UCSD-AML1 (cell line): Measurements from ENCODE around the gene S100A3.
"Not testable (repeated sequence)": the region's sequence is repeated elsewhere in the genome, so short reads cannot be mapped to it uniquely, and the experiment has no call there.

Experiments used
- DNase-seq: peaks from one replicate; lab custom pipeline; 2025; ENCODE audit not compliant: unreplicated experiment; lab: John Stamatoyannopoulos, UW

The S100A3 gene

DNA sequence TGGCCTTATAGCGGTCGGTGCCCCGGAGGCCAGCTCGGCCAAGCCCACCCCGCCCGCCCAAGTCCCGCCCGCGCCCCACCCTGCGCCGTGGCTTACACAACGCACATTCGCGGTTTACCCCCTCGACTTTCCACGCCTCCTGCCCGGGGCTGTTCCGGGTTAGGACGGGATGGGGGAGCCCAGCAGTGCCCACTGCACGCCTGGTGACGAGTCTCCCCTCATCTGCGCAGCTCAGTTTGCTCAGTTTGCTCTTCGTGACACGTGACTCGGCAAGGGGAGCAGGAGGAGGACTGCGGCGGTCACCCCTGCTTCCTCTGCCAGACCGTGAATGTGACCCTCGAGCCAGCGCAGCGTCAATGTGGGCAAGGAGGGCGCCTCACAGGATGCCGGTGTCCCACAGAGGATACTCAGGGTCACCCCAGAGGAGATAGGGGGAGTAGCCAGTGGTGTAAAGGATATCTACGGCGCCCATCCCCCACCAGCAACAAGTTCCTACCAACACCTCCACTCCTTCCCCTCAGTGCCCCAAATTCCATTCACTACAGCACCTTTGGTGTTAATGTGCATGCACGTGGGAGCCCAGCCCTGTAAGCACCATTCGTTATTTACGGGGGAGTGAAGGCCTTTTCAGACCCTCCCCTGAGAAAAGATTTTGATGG is 12.9 kb downstream of the S100A3 start:
- no peak for DNase-seq

DNA sequence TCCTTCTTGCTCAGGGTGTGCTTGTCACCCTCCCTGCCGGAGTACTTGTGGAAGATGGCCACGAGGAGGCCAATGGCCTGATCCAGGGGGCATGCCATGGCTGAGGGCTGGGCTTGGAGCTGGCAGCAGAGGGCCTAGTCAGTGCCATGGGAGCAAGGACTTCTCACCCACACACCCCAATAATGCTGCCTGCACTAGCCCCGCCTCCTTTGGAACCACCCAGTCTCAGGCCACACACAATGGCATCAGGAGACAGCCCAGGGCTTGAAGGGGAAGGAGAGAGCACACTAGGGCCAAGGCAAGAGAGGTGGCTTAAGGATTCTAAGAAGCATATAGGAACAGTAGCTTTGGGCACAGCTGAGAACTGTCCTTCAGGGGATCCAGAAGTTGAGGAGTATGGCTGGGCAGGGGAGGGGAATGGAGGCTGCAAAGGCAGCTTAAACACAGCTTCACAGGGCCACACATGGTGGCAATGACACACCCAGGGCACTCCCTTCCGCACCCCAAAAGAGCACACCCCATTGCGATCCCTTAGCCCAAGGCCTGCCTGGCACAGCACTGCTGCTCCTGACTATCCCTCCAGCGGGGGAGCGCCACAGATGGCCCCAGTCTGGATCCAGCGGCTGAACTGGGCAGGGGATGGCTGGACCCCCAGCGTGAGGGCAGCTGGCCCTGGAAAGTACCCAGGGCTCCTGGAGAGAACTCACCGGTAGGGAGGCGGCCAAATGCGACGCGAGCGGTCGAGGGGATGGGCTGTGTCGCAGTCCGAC is 13.6 kb downstream of the S100A3 start, which contains the start of gene S100A6:
Gene S100A6 (minus strand): TSS at position 750 of the 770 bp plus-strand sequence. CDS start 652 bp downstream, at position 98.
- no peak for DNase-seq

DNA sequence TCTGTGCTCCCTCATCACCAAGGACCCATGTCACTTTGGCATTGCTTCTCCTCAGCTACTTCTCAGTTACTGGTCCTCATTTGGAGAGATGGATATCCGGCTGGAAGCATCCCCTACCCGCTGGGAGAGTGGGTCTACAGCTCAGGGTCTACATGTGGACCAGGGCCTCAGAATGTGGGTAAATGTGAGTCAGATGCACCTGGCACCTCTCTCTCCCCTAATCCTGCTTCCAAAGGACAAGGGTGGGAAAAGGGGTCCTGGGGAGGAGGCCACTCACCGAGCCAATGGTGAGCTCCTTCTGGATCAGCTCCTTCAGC is 14.2 kb downstream of the S100A3 start:
- no peak for DNase-seq

DNA sequence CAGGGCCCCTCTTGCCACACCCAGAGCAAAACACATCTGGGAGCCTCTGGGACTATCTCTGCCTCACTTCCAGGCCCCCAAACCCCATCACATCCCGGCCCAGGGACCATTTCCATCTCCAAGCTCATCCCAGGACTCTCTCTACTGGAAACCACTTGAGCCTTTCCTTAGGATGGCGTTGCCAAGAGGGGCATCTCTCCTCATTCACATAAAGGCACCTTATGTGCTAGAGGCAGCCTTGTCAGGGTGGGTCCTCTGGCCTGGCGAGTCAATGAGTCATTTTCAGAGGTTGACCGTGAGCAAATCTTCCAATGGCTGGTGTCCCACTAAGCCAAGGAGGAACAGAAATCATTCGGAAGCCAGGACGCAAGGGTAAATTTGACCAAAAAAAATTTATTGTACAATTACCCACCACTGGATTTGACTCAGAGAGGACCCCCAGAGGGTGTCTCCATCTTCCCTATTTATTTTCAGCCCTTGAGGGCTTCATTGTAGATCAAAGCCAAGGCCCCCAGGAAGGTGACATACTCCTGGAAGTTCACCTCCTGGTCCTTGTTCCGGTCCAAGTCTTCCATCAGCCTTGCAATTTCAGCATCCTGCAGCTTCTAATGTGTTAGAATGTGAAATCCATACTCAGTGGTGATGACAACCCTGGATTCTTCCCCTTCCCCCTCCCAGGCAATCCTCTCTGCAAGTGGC is 14.7 kb downstream of the S100A3 start:
- no peak for DNase-seq

DNA sequence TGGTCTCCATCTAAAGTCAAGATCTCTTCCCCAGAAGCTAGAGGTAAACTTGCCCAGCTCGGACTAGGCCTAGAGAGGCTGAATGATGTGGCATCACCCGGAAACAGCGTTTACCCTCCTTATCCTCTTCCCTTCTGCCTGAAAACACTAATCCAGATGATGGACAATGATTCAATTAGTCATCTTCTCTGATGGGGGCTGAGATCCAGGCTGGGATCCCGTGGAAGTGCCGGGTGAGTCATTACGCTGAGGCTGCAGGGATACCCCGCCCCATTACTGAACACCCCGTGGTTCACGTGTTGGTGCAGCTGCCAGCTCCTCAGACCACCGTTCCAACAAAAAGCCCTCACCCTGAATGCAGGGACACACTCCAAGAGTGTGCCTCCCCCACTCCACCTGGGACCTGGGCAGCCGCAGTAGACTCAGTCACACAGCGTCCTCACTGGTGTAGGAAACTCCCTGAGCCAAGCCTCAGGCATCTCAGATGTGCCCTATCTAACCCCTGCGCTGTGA is 15.3 kb downstream of the S100A3 start:
- no peak for DNase-seq

DNA sequence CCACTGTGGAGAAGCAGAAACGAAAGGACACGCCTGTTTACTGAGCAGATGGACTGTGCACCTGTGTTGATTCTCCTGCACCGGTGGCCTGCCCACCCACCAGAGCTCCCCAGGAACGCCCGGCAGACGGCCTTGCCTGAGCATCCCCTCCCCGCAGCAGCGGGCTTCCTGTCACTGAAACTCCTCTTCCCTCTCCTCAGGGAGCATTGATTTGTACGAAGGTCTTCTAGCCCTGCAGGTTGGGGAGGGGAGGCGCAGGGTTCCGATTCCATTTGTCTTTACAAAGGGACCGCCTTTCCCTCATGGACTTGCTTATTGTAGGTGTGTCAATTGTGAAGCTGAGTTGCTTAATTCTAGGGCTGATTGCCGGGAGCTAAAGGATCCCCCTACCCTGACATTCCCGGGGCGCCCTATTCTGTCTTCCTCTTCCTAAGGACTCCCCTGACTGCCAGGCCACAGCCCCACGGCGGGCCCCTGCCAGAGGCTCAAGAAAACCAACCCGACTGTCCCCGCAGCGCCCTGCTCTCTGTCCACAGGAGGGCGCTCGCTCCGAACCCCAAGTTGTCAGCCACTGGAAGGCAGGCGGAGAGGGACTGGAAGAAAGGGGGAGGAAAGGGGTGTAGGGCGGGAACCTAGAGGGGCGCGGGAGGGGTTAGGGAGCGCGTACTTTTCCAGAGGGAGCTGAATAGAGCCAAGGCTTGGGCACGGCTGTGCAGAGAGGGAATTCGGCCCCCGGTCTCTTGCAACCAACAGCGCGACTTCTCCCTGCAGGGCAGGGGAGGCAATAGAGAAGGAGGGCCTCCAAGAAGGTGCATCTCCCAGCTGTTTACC is 16.1 kb downstream of the S100A3 start:
- DNase-seq = peak; percentile 85

DNA sequence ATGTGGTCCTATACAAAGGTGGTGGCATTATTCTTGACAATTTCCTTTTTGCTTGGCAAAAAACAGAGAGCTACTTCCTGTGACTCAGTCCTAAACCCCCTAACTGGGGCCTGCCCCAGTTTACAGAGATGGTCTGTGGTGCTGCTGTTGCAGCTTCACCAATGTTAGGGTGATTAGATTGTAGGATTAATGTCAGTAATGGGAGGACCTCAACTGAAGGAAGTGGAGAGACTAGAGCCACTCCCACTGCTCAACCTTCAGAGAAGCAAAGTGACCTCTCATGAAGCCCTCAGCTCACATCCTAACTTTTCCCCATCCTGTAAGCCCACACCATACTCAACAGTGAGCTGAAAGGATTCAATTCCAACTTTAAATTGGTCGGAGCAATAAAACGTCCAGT is 16.9 kb downstream of the S100A3 start:
- no peak for DNase-seq

DNA sequence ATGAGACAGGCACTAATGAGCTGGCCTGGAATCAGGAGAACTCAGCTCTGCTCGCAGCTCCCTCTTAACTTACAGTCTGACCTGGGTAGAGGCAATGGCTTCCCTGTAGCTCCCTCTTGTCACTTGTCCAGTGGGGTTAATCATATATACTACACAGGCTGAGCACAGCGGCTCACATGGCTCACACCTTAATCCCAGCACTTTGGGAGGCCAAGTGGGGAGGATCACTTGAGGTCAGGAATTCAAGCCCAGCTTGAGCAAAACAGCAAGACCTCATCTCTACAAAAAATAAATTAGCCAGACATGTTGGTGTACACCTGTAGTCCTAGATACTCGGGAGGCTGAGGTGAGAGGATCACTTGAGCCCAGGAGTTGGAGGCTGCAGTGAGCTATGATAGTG is 17.4 kb downstream of the S100A3 start:
- DNase-seq = no peak

DNA sequence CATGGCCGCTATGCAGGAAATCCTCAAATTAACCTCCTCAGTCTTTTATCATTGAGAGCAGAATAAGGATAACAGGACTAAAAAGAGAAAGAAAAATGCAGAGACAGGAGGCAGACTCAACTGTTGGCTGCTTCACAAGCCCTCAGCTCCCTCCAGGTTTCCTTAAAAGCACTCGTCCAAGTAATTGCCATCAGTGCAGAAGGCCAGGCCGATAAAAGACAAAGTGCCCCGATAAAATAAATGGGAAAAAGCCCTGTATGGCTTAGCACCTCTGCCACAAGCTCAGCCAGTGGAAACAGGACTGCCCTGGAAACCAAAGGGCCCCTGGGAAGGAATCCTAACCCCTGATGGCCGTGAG is 21.4 kb downstream of the S100A3 start:
- no peak for DNase-seq

DNA sequence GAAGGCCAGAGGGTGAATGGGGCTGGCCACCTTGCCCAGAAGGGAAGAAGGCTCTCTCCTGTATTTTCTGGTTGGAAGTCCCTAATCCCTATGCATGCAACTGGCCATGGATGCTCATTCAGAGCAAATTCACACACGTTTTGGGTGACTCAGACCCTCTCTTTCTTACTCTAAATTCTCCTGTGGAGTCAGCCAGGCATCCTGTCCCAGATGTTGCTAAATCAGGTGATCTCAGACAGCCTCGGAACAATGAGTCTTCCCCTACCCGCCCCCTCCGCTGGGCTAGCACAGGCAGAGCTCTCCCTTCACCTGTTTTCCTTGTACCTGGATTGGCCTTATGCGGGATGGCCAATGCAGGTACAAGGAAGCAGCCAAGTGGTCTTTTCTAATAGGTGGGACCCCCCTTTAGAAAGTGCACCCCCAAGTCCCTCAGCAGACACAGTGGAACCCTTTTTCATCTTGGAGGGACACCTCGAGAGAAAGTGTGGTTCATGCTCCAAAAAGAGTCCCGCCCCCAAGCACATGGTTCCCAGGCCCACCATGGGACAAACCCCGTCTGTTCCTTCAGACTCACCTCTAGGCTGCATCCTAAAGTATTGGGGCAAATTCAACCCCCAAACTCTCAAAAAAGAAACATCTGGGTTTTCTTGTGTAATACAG is 21.9 kb downstream of the S100A3 start:
- no peak for DNase-seq

DNA sequence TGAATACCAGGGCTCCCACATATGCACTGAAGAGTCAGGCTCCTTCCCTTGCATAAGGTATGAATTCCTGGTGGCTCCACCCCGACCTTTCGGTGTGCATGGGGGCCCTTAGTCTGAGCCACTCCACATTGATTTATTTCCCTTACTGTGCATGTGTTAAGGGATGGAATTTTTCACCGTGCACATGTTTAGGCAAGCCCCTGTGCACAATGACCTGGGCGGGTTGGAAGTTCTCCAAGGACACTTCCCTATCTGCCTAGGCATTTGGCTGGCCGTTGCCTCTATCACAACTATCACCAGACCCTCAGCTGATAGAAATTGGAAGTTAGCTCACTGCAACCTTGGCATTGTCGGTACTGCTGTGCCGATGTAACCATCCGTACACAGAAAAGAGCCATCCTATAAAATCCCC is 22.9 kb downstream of the S100A3 start:
- no peak for DNase-seq

DNA sequence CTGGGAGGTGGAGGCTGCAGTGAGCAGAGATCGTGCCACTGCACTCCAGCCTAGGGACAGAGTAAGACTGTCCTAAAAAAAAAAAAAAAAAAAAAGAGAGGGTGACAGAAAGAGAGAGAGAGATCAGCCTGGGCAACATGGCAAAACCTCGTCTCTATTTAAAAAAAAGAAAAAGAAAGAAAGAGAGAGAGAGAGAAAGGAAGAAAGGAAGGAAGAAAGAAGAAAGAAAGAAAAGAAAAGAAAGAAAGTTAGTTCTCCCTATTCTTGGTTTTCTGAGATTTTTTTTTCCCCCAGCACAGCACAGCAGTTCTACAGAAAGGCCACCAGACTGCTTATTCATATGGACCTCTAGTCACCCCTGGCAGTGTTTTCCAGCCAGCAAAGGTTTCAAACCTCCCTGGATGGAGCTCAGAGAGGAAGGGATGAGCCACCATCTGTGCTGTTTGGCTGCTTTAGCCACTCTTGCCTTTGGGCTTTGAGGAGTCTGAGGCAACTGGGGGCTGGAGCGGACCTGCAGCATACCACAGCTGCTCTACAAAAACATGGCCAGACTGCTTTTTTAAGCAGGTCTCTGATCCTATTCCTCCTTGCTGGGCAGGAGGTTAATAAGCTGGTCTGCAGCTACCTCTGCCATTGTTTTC is 23.9 kb downstream of the S100A3 start:
- no peak for DNase-seq

DNA sequence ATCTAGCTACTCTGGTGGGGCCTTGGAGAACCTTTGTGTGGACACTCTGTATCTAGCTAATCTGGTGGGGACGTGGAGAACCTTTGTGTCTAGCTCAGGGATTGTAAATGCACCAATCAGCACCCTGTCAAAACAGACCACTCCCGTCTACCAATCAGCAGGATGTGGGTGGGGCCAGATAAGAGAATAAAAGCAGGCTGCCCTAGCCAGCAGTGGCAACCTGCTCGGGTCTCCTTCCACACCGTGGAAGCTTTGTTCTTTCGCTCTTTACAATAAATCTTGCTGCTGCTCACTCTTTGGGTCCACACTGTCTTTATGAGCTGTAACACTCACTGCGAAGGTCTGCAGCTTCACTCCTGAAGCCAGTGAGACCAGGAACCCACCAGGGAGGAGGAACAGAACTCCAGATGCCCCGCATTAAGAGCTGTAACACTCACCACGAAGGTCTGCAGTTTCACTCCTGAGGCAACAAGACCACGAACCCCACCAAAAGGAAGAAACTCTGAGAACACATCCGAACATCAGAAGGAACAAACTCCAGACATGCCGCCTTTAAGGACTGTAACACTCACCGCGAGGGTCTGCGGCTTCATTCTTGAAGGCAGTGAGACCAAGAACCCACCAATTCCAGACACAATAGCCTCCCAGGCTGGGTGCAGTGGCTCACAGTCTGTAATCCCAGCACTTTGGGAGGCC is 26.6 kb downstream of the S100A3 start:
- DNase-seq = not testable (repeated sequence)

DNA sequence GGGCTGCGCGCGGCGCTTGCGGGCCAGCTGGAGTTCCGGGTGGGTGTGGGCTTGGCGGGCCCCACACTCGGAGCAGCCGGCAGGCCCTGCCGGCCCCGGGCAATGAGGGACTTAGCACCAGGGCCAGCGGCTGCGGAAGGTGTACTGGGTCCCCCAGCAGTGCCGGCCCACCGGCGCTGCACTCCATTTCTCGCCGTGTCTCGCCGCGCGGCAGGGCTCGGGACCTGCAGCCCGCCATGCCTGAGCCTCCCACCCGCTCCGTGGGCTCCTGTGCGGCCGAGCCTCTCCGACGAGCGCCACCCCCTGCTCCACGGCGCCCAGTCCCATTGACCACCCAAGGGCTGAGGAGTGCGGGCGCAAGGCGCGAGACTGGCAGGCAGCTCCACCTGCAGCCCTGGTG is 27.2 kb downstream of the S100A3 start:
- not testable (repeated sequence) for DNase-seq

DNA sequence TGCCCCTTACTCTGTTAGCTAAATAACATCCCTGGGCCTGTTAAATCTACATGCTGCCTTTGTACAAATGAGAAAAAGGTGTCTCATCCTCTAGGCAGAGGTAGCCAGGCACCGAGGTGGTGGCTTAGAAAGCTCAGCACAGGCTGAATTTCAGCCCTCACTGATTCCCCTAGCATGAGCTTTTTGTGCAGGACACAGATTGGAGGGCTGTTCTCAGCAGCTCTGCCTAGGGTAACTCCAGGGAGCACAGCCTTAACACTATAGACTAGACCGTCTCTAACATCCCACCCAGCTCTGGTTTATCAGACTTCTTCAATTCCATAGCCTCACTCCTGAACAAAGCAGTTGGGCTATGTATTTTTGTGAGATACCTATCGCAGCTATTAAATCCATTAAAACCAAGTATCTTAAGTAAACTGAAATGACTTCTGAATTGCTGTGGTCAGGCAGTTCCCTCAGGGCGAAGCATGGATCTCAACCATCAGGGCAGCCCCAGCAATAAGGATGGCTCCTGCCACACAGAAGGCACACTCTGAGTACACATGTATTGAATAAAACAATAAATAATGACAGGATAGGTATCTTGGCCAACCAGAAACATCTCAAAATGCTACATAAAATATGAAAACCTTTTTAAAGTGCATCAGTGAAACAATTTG is 28.1 kb downstream of the S100A3 start:
- no peak for DNase-seq

DNA sequence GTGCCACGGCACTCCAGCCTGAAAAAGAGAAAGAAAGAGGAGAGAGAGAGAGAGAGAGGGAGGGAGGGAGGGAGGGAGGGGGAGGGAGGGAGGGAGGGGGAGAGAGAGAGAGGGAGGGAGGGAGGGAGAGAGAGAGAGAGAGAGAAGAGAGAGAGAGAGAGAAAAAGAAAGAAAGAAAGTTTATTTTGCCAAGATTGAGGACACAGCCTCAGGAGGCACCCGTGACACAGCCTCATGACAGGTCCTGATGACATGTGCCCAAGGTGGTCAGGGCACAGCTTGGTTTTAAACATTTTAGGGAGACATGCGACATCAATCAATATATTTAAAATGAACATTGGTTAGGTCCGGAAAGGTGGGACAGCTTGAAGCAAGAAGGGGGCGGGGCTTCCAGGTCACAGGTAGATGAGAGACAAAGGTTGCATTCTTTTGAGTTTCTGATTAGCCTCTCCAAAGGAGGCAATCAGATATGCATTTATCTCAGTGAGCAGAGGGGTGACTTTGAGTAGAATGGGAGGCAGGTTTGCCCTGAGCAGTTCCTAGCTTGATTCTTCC is 28.8 kb downstream of the S100A3 start:
- not testable (repeated sequence) for DNase-seq

DNA sequence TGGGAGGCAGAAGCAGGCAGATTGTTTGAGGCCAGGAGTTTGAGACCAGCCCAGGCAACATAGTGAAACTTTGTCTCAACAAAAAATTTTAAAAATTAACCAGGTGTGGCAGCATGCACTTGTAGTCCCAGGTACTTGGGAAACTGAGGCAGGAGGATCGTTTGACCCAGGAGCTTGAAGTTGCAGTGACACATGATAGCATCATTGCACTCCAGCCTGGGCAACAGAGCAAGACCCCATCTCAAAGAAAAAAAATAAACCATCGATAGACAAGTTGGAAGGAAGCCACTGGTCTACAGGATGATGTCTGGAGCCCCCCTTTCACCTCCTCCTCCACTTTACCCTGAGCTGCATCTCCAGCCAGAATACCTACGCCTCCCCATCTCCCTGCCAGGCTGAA is 29.8 kb downstream of the S100A3 start:
- DNase-seq = no peak

DNA sequence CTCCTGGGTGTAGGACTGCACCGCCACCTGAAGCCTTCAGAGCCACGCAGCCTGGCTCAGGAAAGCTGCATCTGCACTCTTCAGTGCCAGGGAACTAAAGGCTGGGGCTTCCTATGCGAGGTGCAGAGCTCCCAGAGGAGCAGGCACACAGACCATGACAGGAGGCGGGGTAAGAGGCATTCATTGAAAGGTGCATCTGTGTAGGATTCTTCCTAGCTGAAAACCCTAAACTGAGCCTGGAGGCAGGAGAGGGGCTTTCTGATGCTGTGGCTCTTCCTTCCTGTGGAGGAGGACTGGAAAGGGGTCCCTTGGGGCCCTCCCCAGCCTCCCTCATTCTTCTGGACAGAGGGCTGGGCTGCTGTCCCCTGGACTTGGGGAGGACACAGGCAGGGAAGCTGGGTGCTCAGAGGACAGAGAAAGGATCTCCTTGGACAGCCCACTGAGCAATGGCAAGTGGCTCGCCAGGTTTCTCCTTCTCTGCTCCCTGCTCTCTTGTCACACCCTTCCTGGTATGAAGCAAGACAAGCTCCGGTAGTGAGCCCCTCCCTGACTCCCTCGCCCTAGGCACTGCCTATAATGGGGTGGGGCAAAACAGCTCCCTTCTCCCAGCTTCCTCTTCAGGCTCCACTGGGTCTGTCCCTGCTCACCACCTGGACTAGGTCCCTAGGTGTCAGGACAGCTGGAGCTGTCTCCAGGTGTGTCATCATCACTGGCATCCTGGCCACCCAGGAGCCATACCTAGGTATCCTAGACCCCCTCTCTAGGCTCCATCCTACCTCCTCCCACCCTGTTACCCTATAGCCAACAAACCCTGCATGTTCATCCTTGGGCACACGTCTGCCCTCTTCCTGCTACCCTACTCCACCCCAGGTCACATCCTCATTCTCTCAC is 33.3 kb downstream of the S100A3 start:
- DNase-seq = peak; percentile 46
